GM12878 (cell line): ENCODE data around the gene ATP6V1F. TPM values are rescaled to one million over a fixed set of nuclear protein-coding genes. Genes with fewer than 3 reads are reported as not detected.

ENCODE experiments used
- ATAC-seq: fragments of 200-7000 bp; cut with Tn5 transposase; 3 replicates; pipeline ENCODE4 v1.9.1; 2020; ENCODE audit warnings: mild to moderate bottlenecking, moderate library complexity
- BruUV-seq: library from RNA; stranded (reverse); fragments of 400-500 nt; replicated peaks from 2 replicates; lab custom pipeline; 2021; lab: Mats Ljungman, UMichigan
- CTCF ChIA-PET: fragments of 300-600 bp; sonication (Branson Sonifier 250); formaldehyde crosslinking; extraction: SDS; loops from one replicate; lab custom pipeline; 2021; ENCODE audit warnings: inconsistent platforms; lab: Yijun Ruan, JAX
- POLR2A ChIA-PET: fragments of 350-600 bp; formaldehyde crosslinking; extraction: SDS; loops from one replicate; lab custom pipeline; 2021; ENCODE audit warnings: inconsistent platforms; lab: Charles Lee
- RAD21 ChIA-PET: fragments of 300-600 bp; sonication (Branson Sonifier 250); formaldehyde crosslinking; loops from one replicate; lab custom pipeline; 2023; ENCODE audit warnings: antibody characterized with exemption; ENCODE audit not compliant: unreplicated experiment; lab: Charles Lee
- SMC1A ChIA-PET: fragments of 300-600 bp; sonication (Branson Sonifier 250); formaldehyde crosslinking; loops from one replicate; lab custom pipeline; 2023; ENCODE audit not compliant: unreplicated experiment, uncharacterized antibody; lab: Charles Lee
- DNase-seq: peaks from one replicate; pipeline ENCODE4 v3.0.0-alpha.2; 2011; ENCODE audit warnings: low read depth, low spot score
- FAIRE-seq: peaks from 3 replicates; lab custom pipeline; 2011; peaks lifted over from hg19 to GRCh38; lab: Jason Lieb, UNC
- H2AFZ ChIP-seq: 2 replicates; pipeline ENCODE4 v1.6.0; 2011; ENCODE audit warnings: low read depth, low read length, control low read depth; ENCODE audit not compliant: control insufficient read depth
- H3K27ac ChIP-seq: 2 replicates; pipeline ENCODE4 v1.5.1; 2011; ENCODE audit warnings: control low read depth; ENCODE audit not compliant: control insufficient read depth, insufficient read depth
- H3K27me3 ChIP-seq, 2 experiments: replicated peaks in 1 of 2; 2 replicates each; pipeline versions ENCODE4 v1.6.0 to v1.6.1; 2011; ENCODE audit warnings: low read length in 1 of 2; ENCODE audit not compliant: control insufficient read depth in 2 of 2, insufficient read depth in 2 of 2
- H3K36me3 ChIP-seq, 2 experiments: 2 replicates each; pipeline ENCODE4 v1.5.1; 2011; ENCODE audit warnings: low read length in 1 of 2; ENCODE audit not compliant: control insufficient read depth in 2 of 2, insufficient read depth in 2 of 2
- H3K4me1 ChIP-seq: 2 replicates; pipeline ENCODE4 v1.6.1; 2011; ENCODE audit warnings: mild to moderate bottlenecking, low read length, moderate library complexity, mixed read lengths; ENCODE audit not compliant: control insufficient read depth, insufficient read depth
- H3K4me2 ChIP-seq: 2 replicates; pipeline ENCODE4 v1.6.0; 2011; ENCODE audit warnings: control low read depth; ENCODE audit not compliant: control insufficient read depth, insufficient read depth
- H3K4me3 ChIP-seq: fragments of 200-600 bp; sonication (generic); 2 replicates; pipeline ENCODE4 v1.5.1; 2016
- H3K79me2 ChIP-seq: 2 replicates; pipeline ENCODE4 v1.6.0; 2011; ENCODE audit warnings: low read length; ENCODE audit not compliant: control insufficient read depth, insufficient read depth
- H3K9ac ChIP-seq: 2 replicates; pipeline ENCODE4 v1.8.0; 2011; ENCODE audit warnings: low read length, control low read depth, mixed read lengths; ENCODE audit not compliant: control insufficient read depth, insufficient read depth
- H3K9me3 ChIP-seq: replicated peaks from 3 replicates; pipeline ENCODE4 v1.5.1; 2011; ENCODE audit warnings: mild to moderate bottlenecking, low read length; ENCODE audit not compliant: control insufficient read depth, insufficient read depth
- H4K20me1 ChIP-seq: 2 replicates; pipeline ENCODE4 v1.6.0; 2011; ENCODE audit not compliant: control insufficient read depth, insufficient read depth
- ELK1 ChIP-seq: IDR thresholded peaks from 2 replicates; pipeline ENCODE4 v1.6.1; 2012; ENCODE audit warnings: low read depth, low read length, improper control_type of control experiment
- IRF5 ChIP-seq: fragments of 450-650 bp; IDR thresholded peaks from 2 replicates; pipeline ENCODE4 v1.6.1; 2017; ENCODE audit warnings: borderline replicate concordance
- ZBTB33 ChIP-seq: fragments of 450-650 bp; IDR thresholded peaks from 2 replicates; pipeline ENCODE4 v1.6.1; 2017; ENCODE audit warnings: mild to moderate bottlenecking
- ZNF217 ChIP-seq: fragments of 450-650 bp; IDR thresholded peaks from 2 replicates; pipeline ENCODE4 v1.6.1; 2017; ENCODE audit warnings: antibody characterized with exemption, mild to moderate bottlenecking
- WGBS: methylation state at CpG from one replicate; pipeline ENCODE4 v1.1.6; 2016; ENCODE audit warnings: low lambda C conversion rate; ENCODE audit not compliant: insufficient replicate concordance, insufficient coverage; ENCODE audit errors: missing lambda C conversion rate; 5-methylcytosine and 5-hydroxymethylcytosine counted together
- in situ Hi-C: fragments of 300-500 bp; cut with MboI; formaldehyde crosslinking; loops from 9 replicates; pipeline ENCODE4 v1.14.3; 2018; ENCODE audit warnings: mixed read lengths
- intact Hi-C: fragments of 100-400 bp; cut with micrococcal nuclease; formaldehyde crosslinking; loops from one replicate; pipeline ENCODE4 v1.14.2; 2022; ENCODE audit not compliant: unreplicated experiment
- polyA plus RNA-seq, 11 experiments: library from polyadenylated mRNA; depleted of rRNA in 4 of 11; unstranded in 6 of 11; stranded (reverse) in 5 of 11; fragments of >200 nt; fragmentation: Nextera tagmentation in 4 of 11; fragmentation: Illumina TruSeq in 1 of 11; extraction: Ambion mirVana in 4 of 11; extraction: Trizol in 1 of 11; gene quantifications; 1 replicate in 1 of 11; 2 replicates in 10 of 11; pipeline versions ENCODE4 v1.2.1 to v1.2.3, GENCODE V29; 2011 to 2016; ENCODE audit warnings: inconsistent platforms in 2 of 11, missing spikeins in 2 of 11, low read depth in 1 of 11
- total RNA-seq, 4 experiments: library from RNA; depleted of rRNA in 3 of 4; stranded (reverse); fragments of >200 nt in 3 of 4; fragmentation: Illumina TruSeq in 1 of 4; extraction: Trizol in 1 of 4; gene quantifications; 2 replicates each; pipeline versions ENCODE4 v1.2.1 to v1.2.3, GENCODE V29; 2013 to 2021

Gene ATP6V1F
- total and polyA plus RNA-seq, 10 of the 15 experiments (the other 5 are each of a cell fraction or from before 2014, with no cell fraction given): 111 to 343 (median 203) TPM

- TF ChIP-seq ZBTB33 (no peak), ELK1 (no peak), ZNF217 (no peak)
These were observed 14.1 kb upstream of the ATP6V1F start (continued) for GRCh38 chr7:128848289-128849155.

- Histone ChIP-seq H3K4me2 (no peak overlapping the region), H3K9me3 (no peaks in the 10 kb centered on the region), H3K36me3 (no peaks in the 10 kb centered on the region), H4K20me1 (no peaks in the 10 kb centered on the region), H3K4me1 (no peaks in the 10 kb centered on the region), H3K4me3 (no peak overlapping the region), H2AFZ (no peak overlapping the region), H3K27me3 (no peaks in the 10 kb centered on the region), H3K27ac (no peak overlapping the region), H3K9ac (no peak overlapping the region), H3K79me2 (no peaks in the 10 kb centered on the region)
- ATAC-seq (no peak), DNase-seq (no peak), FAIRE-seq (no peak)
- CTCF ChIA-PET: no interaction called here
- RAD21 ChIA-PET: interaction anchor here (0.5 kb wide), 1 partner anchor 364 kb away, joined by 4 read pairs; no protein-coding TSS in a partner anchor
- no TSS peak for BruUV-seq
- in situ Hi-C loops: no loop called here
- intact Hi-C loops: no loop called here
- 72% methylated on average over 16 of the region's 16 CpGs for WGBS
- TF ChIP-seq IRF5: no peak
- SMC1A ChIA-PET: no interaction called here
- POLR2A ChIA-PET: no interaction called here
These were observed 13.5 kb upstream of the ATP6V1F start for GRCh38 chr7:128849156-128849515.
